Thyroid gland (tissue), 4 donors: ENCODE results near the gene ZNF688. TPM values are rescaled to one million over a fixed set of nuclear protein-coding genes. Genes with fewer than 3 reads are reported as not detected.
"Not testable (repeated sequence)": the region's sequence is repeated elsewhere in the genome, so short reads cannot be mapped to it uniquely, and the experiment has no call there.

Source experiments
- DNase-seq, 2 donors: peaks; one replicate each; pipeline ENCODE4 v3.0.0-alpha.2; 2019
- H3K27ac ChIP-seq, 3 donors: fragments of 200-600 bp; sonication (generic); 1 replicate in 2 of 3; 2 replicates in 1 of 3; pipeline ENCODE4 v1.5.1; 2016 to 2019; ENCODE audit warnings: mild to moderate bottlenecking in 1 of 3, moderate library complexity in 1 of 3
- H3K27me3 ChIP-seq: fragments of 200-600 bp; sonication (generic); one replicate; pipeline ENCODE4 v1.5.1; 2019
- H3K36me3 ChIP-seq, 2 donors: fragments of 200-600 bp; sonication (generic); one replicate each; pipeline ENCODE4 v1.5.1; 2016 to 2019
- H3K4me1 ChIP-seq, 2 donors: fragments of 200-600 bp; sonication (generic); one replicate each; pipeline ENCODE4 v1.5.1; 2017 to 2019
- H3K4me3 ChIP-seq, 3 donors: fragments of 200-600 bp; sonication (generic); replicated peaks in 1 of 3; 1 replicate in 2 of 3; 2 replicates in 1 of 3; pipeline ENCODE4 v1.5.1; 2016; ENCODE audit warnings: mild to moderate bottlenecking in 1 of 3
- H3K9me3 ChIP-seq: fragments of 200-600 bp; sonication (generic); one replicate; pipeline ENCODE4 v1.5.1; 2017
- CTCF ChIP-seq, 6 experiments: fragments of 200-600 bp in 3 of 6; fragments of 450-650 bp in 3 of 6; sonication (generic) in 3 of 6; IDR thresholded peaks; one replicate each; pipeline ENCODE4 v1.5.1; 2016 to 2019; ENCODE audit warnings: antibody characterized with exemption in 6 of 6, mild to moderate bottlenecking in 2 of 6, inconsistent platforms in 1 of 6, moderate library complexity in 1 of 6
- POLR2A ChIP-seq, 2 donors: fragments of 450-650 bp; IDR thresholded peaks; one replicate each; pipeline ENCODE4 v1.6.1; 2017; ENCODE audit warnings: antibody characterized with exemption in 2 of 2, mild to moderate bottlenecking in 2 of 2, moderate library complexity in 1 of 2
- WGBS, 2 donors: methylation state at CpG; one replicate each; pipeline ENCODE4 v1.1.5; 2017; 5-methylcytosine and 5-hydroxymethylcytosine counted together
- intact Hi-C: fragments of 100-400 bp; cut with DNase I; formaldehyde crosslinking; loops from one replicate; pipeline ENCODE4 v1.15.1; 2023
- total RNA-seq, 4 donors: library from RNA; depleted of rRNA; stranded (reverse); fragments of >200 nt; gene quantifications; one replicate each; pipeline ENCODE4 v1.2.3, GENCODE V29; 2016

The ZNF688 gene
- total RNA-seq, 4 donors from 2014 or later: 10.6 to 26.1 (median 16.5) TPM

DNA sequence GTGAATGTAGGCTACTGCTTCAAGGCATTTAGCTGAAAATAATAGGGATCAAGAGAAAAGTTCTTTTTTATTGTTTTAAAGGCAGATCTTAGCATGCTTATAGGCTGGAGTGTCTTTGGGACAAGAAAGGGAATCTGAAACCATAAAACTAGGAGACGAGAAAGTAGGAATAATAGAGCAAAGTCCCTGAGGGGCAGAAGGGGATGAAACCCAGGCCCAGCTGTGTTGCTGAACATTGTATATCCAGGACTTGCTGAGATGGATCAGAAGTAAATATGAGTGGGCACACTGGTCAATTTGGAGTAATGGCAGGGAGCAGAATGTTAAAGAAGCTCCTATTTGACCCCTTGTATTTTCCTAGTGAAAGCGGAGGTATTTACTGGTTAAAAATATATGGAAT lies 29.4 kb upstream of the ZNF688 start:
- no peaks in the 10 kb centered on the region for H3K27me3 ChIP-seq
- H3K4me3 ChIP-seq: no peak overlapping the region
- no peak for DNase-seq
- TF ChIP-seq POLR2A (IDR thresholded peaks at IDR 0.05) (no peak), CTCF (IDR thresholded peaks at IDR 0.05) (no peak)
- intact Hi-C loops: loop anchor here (10.0 kb wide), 1 partner anchor 156 kb away; the partner anchor contains the start of gene SEPHS2
- WGBS, 2 donors: 91 to 94% methylated on average over 2 of the region's 2 CpGs
- no peaks in the 10 kb centered on the region for H3K4me1 ChIP-seq
- H3K9me3 ChIP-seq: no peaks in the 10 kb centered on the region
- no peak overlapping the region for H3K27ac ChIP-seq
- peaks cover 26 to 30% of the 10 kb centered on the region in 2 donors for H3K36me3 ChIP-seq

GRCh38 chr16:30600215-30600614 lies 28.7 kb upstream of the ZNF688 start:
- Histone ChIP-seq H3K4me1 (no peaks in the 10 kb centered on the region), H3K4me3 (no peak overlapping the region), H3K36me3 (peaks cover 24% of the 10 kb centered on the region in 2 donors), H3K27ac (no peak overlapping the region), H3K27me3 (no peaks in the 10 kb centered on the region), H3K9me3 (no peaks in the 10 kb centered on the region)
- WGBS, 2 donors: 85 to 94% methylated on average over 3 of the region's 3 CpGs
- no peak for DNase-seq
- TF ChIP-seq POLR2A (IDR thresholded peaks at IDR 0.05) (no peak), CTCF (IDR thresholded peaks at IDR 0.05) (no peak)
- intact Hi-C loops: loop anchor here (10.0 kb wide), 1 partner anchor 155 kb away; the partner anchor contains the start of gene SEPHS2

- H3K4me3 ChIP-seq: no peak overlapping the region
- H3K4me1 ChIP-seq: no peaks in the 10 kb centered on the region
- WGBS, 2 donors: 93 to 96% methylated on average over 4 of the region's 4 CpGs
- H3K9me3 ChIP-seq: no peaks in the 10 kb centered on the region
- H3K27me3 ChIP-seq: no peaks in the 10 kb centered on the region
- H3K27ac ChIP-seq: no peak overlapping the region
- intact Hi-C loops: no loop called here
- TF ChIP-seq CTCF (IDR thresholded peaks at IDR 0.05) (no peak), POLR2A (IDR thresholded peaks at IDR 0.05) (no peak)
- no peaks in the 10 kb centered on the region for H3K36me3 ChIP-seq
- DNase-seq: no peak
Observed at GRCh38 chr16:30592871-30593270, 21.4 kb upstream of the ZNF688 start.

DNA sequence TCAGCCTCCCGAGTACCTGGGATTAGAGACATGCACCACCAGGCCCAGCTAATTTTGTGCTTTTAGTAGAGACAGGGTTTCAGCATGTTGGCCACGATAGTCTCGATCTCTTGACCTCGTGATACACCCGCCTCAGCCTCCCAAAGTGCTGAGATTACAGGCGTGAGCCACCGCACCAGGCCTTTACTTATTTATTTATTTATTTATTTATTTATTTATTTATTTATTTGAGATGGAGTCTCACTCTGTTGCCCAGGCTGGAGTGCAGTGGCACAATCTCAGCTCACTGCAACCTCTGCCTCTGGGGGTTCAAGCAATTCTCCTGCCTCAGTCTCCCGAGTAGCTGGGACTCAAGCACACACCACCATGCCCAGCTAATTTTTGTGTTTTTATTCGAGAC lies 19.4 kb upstream of the ZNF688 start:
- DNase-seq, H3K4me1 ChIP-seq, H3K36me3 ChIP-seq, H3K4me3 ChIP-seq, H3K27me3 ChIP-seq, intact Hi-C loops, H3K27ac ChIP-seq, H3K9me3 ChIP-seq: not testable (repeated sequence)
- 96 to 98% methylated on average over 9 of the region's 9 CpGs for WGBS, 2 donors

DNA sequence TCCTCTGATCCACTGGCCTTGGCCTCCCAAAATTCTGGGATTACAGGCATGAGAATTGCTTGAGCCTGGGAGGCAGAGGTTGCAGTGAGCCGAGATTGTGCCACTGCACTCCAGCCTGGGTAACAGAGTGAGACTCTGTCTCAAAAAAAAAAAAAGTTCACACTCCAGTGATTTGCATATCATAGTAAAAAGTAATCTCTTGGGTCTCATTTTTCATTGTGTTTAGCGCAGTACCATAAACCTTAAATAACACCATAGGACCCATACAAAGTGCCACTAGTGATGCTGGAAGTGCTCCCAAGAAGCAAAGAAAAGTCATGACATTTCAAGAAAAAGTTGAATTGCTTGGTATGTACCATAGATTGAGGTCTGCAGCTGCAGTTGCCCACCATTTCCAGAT lies 18.1 kb upstream of the ZNF688 start:
- intact Hi-C loops, H3K9me3 ChIP-seq, H3K27me3 ChIP-seq, H3K36me3 ChIP-seq, DNase-seq, H3K27ac ChIP-seq, H3K4me1 ChIP-seq, H3K4me3 ChIP-seq: not testable (repeated sequence)
- WGBS, 2 donors: 97 to 100% methylated on average over 2 of the region's 2 CpGs

GRCh38 chr16:30588651-30589050 lies 17.1 kb upstream of the ZNF688 start:
- H3K27ac ChIP-seq: no peak overlapping the region
- H3K4me1 ChIP-seq: peaks cover 10 to 12% of the 10 kb centered on the region in 2 donors
- H3K4me3 ChIP-seq: no peak overlapping the region
- H3K27me3 ChIP-seq: no peaks in the 10 kb centered on the region
- 95 to 97% methylated on average over 2 of the region's 2 CpGs for WGBS, 2 donors
- TF ChIP-seq CTCF (IDR thresholded peaks at IDR 0.05) (no peak), POLR2A (IDR thresholded peaks at IDR 0.05) (no peak)
- DNase-seq: no peak
- intact Hi-C loops: no loop called here
- no peaks in the 10 kb centered on the region for H3K36me3 ChIP-seq
- H3K9me3 ChIP-seq: no peaks in the 10 kb centered on the region
